Psoas muscle (tissue), 8 donors: ENCODE data around the gene KCNT1. TPM values are rescaled to one million over a fixed set of nuclear protein-coding genes. Genes with fewer than 3 reads are reported as not detected.

Source experiments
- ATAC-seq, 4 donors: fragments of 200-7000 bp; cut with Tn5 transposase; one replicate each; pipeline ENCODE4 v1.9.1; 2020; ENCODE audit warnings: moderate library complexity in 3 of 4, mild to moderate bottlenecking in 2 of 4
- DNase-seq, 2 donors: peaks; one replicate each; pipeline ENCODE4 v3.0.0-alpha.2; 2020
- H3K27ac ChIP-seq: fragments of 200-600 bp; one replicate; pipeline ENCODE4 v1.8.0; 2022
- H3K27me3 ChIP-seq, 3 donors: fragments of 200-600 bp in 1 of 3; one replicate each; pipeline versions ENCODE4 v1.6.1 to v1.8.0; 2013 to 2022; ENCODE audit warnings: low read length in 2 of 3, mild to moderate bottlenecking in 2 of 3, moderate library complexity in 1 of 3; ENCODE audit not compliant: insufficient read depth in 3 of 3
- H3K36me3 ChIP-seq, 2 donors: fragments of 200-600 bp in 1 of 2; one replicate each; pipeline versions ENCODE4 v1.6.1 to v1.8.0; 2013 to 2022; ENCODE audit warnings: low read depth in 1 of 2, mild to moderate bottlenecking in 1 of 2, moderate library complexity in 1 of 2; ENCODE audit not compliant: insufficient read depth in 1 of 2
- H3K4me1 ChIP-seq: fragments of 200-600 bp; one replicate; pipeline ENCODE4 v1.8.0; 2022
- H3K4me3 ChIP-seq: fragments of 200-600 bp; one replicate; pipeline ENCODE4 v1.8.0; 2022; ENCODE audit warnings: mild to moderate bottlenecking
- H3K9me3 ChIP-seq: fragments of 200-600 bp; one replicate; pipeline ENCODE4 v1.8.0; 2022
- WGBS, 3 donors: extraction: QIAGEN DNeasy Blood & Tissue Kit; methylation state at CpG; one replicate each; pipeline versions ENCODE4 v1.1.6 to v1.1.7; 2013; 5-methylcytosine and 5-hydroxymethylcytosine counted together
- intact Hi-C, 2 donors: fragments of 100-400 bp; cut with DNase I; formaldehyde crosslinking; loops; one replicate each; pipeline versions ENCODE4 v1.11.0 to v1.14.2; 2022
- polyA plus RNA-seq, 3 donors: library from polyadenylated mRNA; stranded (reverse); fragments of 200-250 nt; gene quantifications; one replicate each; pipeline ENCODE4 v1.2.3, GENCODE V29; 2013
- total RNA-seq, 4 donors: library from RNA; stranded (reverse); fragmentation: NEBNext Ultra II Directional in 2 of 4; extraction: Animal tissue kit (Norgen Biotek cat#: 25700) in 2 of 4; gene quantifications; one replicate each; pipeline versions ENCODE4 v1.2.1 to v1.2.4, GENCODE V29; 2021 to 2023
- TF ChIP-seq, protein P1 (sequence below): fragments of 200-600 bp; IDR thresholded peaks from one replicate; pipeline ENCODE4 v1.8.0; 2022; ENCODE audit warnings: antibody characterized with exemption
- donor health status: healthy with polysubstance abuse.
- donor health status: DM: no; HTN: no; CAD: no; lungs with moderate emphysema.
- donor health status: Bipolar disorder and iron deficiency.
- donor health status: healthy.
- donor health status: DM: yes; HTN: yes; CAD: no.
- donor health status: DM: no; HTN: no; CAD: no.
- donor health status: DM: no; HTN: no; CAD: no.
- donor health status: DM: yes; HTN: yes; CAD: no.

KCNT1 gene
- total and polyA plus RNA-seq, 7 donors: 1.1 to 15.0 (median 10.3) TPM

DNA sequence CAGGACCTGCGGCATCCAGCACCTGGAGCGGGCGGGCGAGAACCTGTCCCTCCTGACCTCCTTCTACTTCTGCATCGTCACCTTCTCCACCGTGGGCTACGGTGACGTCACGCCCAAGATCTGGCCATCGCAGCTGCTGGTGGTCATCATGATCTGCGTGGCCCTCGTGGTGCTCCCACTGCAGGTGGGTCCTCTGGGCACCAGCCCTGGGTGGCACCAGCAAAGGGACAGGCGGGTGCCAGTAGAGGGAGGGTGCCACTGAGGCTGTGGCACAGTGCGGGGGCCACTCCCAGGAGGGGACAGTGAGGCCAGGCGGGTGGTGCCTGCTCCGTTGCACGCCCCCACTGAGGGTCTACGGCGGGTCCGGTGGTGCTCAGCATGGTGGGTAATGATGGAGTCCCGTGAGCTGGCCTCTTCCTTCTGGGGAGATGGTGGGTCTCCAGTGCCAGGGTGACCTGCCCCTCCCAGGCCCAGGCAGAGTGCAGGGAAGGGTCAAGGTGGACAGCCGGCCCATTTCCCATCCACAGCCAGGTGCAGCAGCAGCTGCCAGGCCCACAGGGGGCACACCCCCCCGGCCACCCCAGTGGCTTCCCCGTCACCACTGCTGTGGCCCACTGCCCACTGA lies 57.8 kb downstream of the KCNT1 start:
- Histone ChIP-seq H3K27me3 (no peaks in the 10 kb centered on the region), H3K27ac (no peak overlapping the region), H3K4me3 (no peak overlapping the region), H3K4me1 (peaks cover 9% of the 10 kb centered on the region), H3K36me3 (no peaks in the 10 kb centered on the region), H3K9me3 (no peaks in the 10 kb centered on the region)
- DNase-seq (no peak), ATAC-seq (no peak)
- TF ChIP-seq, protein P1, sequence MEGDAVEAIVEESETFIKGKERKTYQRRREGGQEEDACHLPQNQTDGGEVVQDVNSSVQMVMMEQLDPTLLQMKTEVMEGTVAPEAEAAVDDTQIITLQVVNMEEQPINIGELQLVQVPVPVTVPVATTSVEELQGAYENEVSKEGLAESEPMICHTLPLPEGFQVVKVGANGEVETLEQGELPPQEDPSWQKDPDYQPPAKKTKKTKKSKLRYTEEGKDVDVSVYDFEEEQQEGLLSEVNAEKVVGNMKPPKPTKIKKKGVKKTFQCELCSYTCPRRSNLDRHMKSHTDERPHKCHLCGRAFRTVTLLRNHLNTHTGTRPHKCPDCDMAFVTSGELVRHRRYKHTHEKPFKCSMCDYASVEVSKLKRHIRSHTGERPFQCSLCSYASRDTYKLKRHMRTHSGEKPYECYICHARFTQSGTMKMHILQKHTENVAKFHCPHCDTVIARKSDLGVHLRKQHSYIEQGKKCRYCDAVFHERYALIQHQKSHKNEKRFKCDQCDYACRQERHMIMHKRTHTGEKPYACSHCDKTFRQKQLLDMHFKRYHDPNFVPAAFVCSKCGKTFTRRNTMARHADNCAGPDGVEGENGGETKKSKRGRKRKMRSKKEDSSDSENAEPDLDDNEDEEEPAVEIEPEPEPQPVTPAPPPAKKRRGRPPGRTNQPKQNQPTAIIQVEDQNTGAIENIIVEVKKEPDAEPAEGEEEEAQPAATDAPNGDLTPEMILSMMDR: no peak
- intact Hi-C loops: no loop called here
- WGBS, 3 donors: 83 to 89% (median 87%) methylated on average over 17 to 24 of the region's 24 CpGs

DNA sequence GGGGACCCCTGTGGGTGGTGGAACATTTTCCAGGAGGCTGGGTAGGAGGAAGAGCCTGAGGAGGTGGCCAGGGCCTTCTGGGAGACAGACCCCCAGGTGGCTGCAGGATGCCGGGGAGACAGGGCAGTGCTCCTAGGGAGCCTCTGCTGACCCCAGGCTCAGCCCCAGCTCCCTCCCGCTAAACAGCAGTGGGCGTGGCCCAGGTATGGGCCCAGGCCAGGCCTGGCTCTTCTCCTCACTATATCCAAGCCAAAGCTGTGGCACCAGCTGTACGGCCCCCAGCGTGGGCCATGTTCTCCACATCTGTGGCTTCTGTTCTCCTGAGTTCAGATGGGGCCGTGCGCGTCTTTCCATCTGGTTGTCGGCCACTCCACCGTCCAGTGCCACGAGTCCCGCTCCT lies 58.5 kb downstream of the KCNT1 start:
- ATAC-seq (no peak), DNase-seq (no peak)
- TF ChIP-seq, protein P1: no peak
- Histone ChIP-seq H3K36me3 (no peaks in the 10 kb centered on the region), H3K27me3 (no peaks in the 10 kb centered on the region), H3K4me3 (no peak overlapping the region), H3K27ac (no peak overlapping the region), H3K9me3 (no peaks in the 10 kb centered on the region), H3K4me1 (peaks cover 9% of the 10 kb centered on the region)
- intact Hi-C loops: no loop called here
- WGBS, 3 donors: 52 to 68% (median 62%) methylated on average over 11 to 12 of the region's 12 CpGs

DNA sequence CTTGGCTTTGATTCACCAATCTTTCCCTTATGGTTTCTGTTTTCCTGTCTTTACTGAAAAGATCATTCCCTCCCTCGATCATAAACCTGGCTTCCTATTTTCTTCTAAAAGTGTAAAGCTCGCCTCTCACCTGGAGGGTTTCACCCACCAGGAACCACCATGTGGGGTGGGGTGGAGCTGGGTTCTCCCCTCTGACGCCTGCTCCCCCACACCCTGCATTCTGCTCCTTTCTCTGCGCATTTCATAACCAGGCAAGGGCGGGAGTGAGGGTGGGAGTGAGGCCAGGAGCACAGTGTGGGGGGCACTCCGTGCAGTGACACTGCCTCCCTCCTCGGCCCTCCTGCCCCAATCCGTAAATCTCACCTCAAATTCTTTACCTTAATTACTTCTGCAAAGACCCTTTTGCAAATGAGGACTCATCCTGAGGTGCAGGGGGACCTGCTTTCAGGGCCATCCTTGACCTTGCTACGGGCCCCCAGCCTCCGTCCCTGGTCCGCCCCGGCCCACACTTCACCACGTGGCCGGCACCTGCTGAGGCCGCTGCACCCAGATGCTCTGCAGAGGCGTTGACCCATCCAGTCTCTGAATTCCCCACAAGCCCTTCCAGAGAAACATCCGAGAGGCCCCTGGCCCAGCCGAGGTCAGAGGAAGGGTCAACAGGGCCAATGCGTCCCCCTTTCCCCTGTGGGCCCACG lies 59.3 kb downstream of the KCNT1 start:
- Histone ChIP-seq H3K27ac (no peak overlapping the region), H3K4me1 (peaks cover 9% of the 10 kb centered on the region), H3K27me3 (no peaks in the 10 kb centered on the region), H3K4me3 (no peak overlapping the region), H3K36me3 (no peaks in the 10 kb centered on the region), H3K9me3 (no peaks in the 10 kb centered on the region)
- intact Hi-C loops: no loop called here
- TF ChIP-seq, protein P1: no peak
- ATAC-seq (no peak), DNase-seq (no peak)
- WGBS, 3 donors: 79 to 84% (median 83%) methylated on average over 20 of the region's 20 CpGs

DNA sequence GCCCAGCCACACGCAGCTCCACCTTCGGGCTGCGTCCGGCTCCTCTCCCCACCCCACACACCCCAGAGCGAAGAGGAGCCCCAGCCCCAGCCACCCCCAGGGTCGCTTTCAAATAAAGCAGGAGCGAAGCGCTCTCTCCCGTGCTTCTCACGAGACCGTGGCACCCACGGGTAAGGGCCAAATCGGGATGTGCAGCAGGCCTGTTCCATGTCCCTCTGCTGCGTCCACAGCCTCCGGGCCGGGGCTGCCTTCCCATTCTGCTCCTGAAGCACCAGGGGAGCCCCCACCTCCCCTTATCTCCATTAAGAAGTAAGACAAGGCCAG lies 59.8 kb downstream of the KCNT1 start:
- Histone ChIP-seq H3K9me3 (no peaks in the 10 kb centered on the region), H3K4me1 (peaks cover 9% of the 10 kb centered on the region), H3K27me3 (no peaks in the 10 kb centered on the region), H3K4me3 (no peak overlapping the region), H3K36me3 (no peaks in the 10 kb centered on the region), H3K27ac (no peak overlapping the region)
- TF ChIP-seq, protein P1: no peak
- DNase-seq: no peak
- WGBS, 3 donors: 88 to 91% (median 90%) methylated on average over 16 of the region's 16 CpGs
- intact Hi-C loops: no loop called here
- ATAC-seq: no peak
